HepG2 (cell line): ENCODE measurements around the gene BAIAP2L1. TPM values are rescaled to one million over a fixed set of nuclear protein-coding genes. Genes with fewer than 3 reads are reported as not detected.

Experiments
- ATAC-seq: fragments of 200-7000 bp; cut with Tn5 transposase; 3 replicates; pipeline ENCODE4 v1.9.1; 2020; ENCODE audit warnings: mild to moderate bottlenecking, moderate library complexity
- BruUV-seq: library from RNA; stranded (reverse); fragments of 400-500 nt; replicated peaks from 2 replicates; lab custom pipeline; 2021; lab: Mats Ljungman, UMichigan
- CTCF ChIA-PET: fragments of 300-600 bp; formaldehyde crosslinking; extraction: SDS; loops from one replicate; lab custom pipeline; 2021; ENCODE audit warnings: low total read pairs, inconsistent platforms, low intra/inter-chr PET ratio; lab: Yijun Ruan, JAX
- POLR2A ChIA-PET: fragments of 350-600 bp; sonication (Branson Sonifier 250); formaldehyde crosslinking; loops from one replicate; lab custom pipeline; 2020; ENCODE audit warnings: antibody characterized with exemption, inconsistent platforms; lab: Yijun Ruan, JAX
- DNase-seq: peaks from one replicate; pipeline ENCODE4 v3.0.0-alpha.2; 2015; ENCODE audit warnings: low spot score
- FAIRE-seq: peaks from 3 replicates; lab custom pipeline; 2011; peaks lifted over from hg19 to GRCh38; lab: Jason Lieb, UNC
- H2AFZ ChIP-seq: one replicate; pipeline ENCODE4 v1.6.1; 2011; ENCODE audit warnings: low read length, inconsistent platforms
- H3K27ac ChIP-seq: fragments of 300-600 bp; 3 replicates; pipeline ENCODE4 v1.8.0; 2011; ENCODE audit warnings: mixed run types, mild to moderate bottlenecking, mixed read lengths, low read length, inconsistent platforms; ENCODE audit not compliant: insufficient read depth; ENCODE audit errors: extremely low read length
- H3K27me3 ChIP-seq, 2 experiments: fragments of 200-600 bp in 1 of 2; 2 replicates in 1 of 2; 3 replicates in 1 of 2; pipeline versions ENCODE4 v1.6.0 to v1.8.0; 2011; ENCODE audit warnings: low read length in 2 of 2, mild to moderate bottlenecking in 2 of 2, moderate library complexity in 2 of 2, inconsistent platforms in 1 of 2; ENCODE audit not compliant: insufficient read depth in 2 of 2, control insufficient read depth in 1 of 2
- H3K36me3 ChIP-seq, 2 experiments: fragments of 200-600 bp in 1 of 2; replicated peaks in 1 of 2; 2 replicates in 1 of 2; 3 replicates in 1 of 2; pipeline versions ENCODE4 v1.5.1 to v1.8.0; 2011; ENCODE audit warnings: low read length in 2 of 2, inconsistent platforms in 1 of 2; ENCODE audit not compliant: insufficient read depth in 2 of 2, control insufficient read depth in 1 of 2
- H3K4me1 ChIP-seq: 2 replicates; pipeline ENCODE4 v1.5.1; 2012; ENCODE audit warnings: low read length, inconsistent platforms; ENCODE audit not compliant: insufficient read depth
- H3K4me2 ChIP-seq: 2 replicates; pipeline ENCODE4 v1.6.0; 2011; ENCODE audit warnings: low read depth, low read length, inconsistent platforms
- H3K4me3 ChIP-seq, 3 experiments: fragments of 200-600 bp in 1 of 3; sonication (generic), shearing (Covaris generic) in 1 of 3; replicated peaks in 1 of 3; 2 replicates each; pipeline ENCODE4 v1.5.1; 2011 to 2016; ENCODE audit warnings: low read length in 3 of 3, inconsistent platforms in 2 of 3, low read depth in 2 of 3, mild to moderate bottlenecking in 2 of 3, control low read depth in 1 of 3, mixed read lengths in 1 of 3; ENCODE audit not compliant: insufficient read depth in 1 of 3
- H3K79me2 ChIP-seq: one replicate; pipeline ENCODE4 v1.6.1; 2011; ENCODE audit warnings: low read length, inconsistent platforms; ENCODE audit not compliant: insufficient read depth
- H3K9ac ChIP-seq: 2 replicates; pipeline ENCODE4 v1.6.0; 2011; ENCODE audit warnings: mild to moderate bottlenecking, low read depth, low read length, inconsistent platforms; ENCODE audit not compliant: insufficient read depth
- H3K9me3 ChIP-seq: 2 replicates; pipeline ENCODE4 v1.5.1; 2012; ENCODE audit warnings: mild to moderate bottlenecking, low read length
- H4K20me1 ChIP-seq: 2 replicates; pipeline ENCODE4 v1.6.0; 2011; ENCODE audit warnings: inconsistent platforms, mild to moderate bottlenecking, low read length, moderate library complexity; ENCODE audit not compliant: insufficient read depth
- MAFK ChIP-seq, 2 experiments: IDR thresholded peaks in 1 of 2; conservative IDR thresholded peaks in 1 of 2; 2 replicates each; pipeline ENCODE4 v1.6.1; 2011; ENCODE audit warnings: improper control_type of control experiment in 2 of 2, low read length in 2 of 2
- RBFOX2 ChIP-seq: fragments of 200-400 bp; formaldehyde crosslinking; IDR thresholded peaks from 2 replicates; pipeline ENCODE4 v1.6.1; 2017; ENCODE audit warnings: low read depth, mild to moderate bottlenecking, low read length
- ZFP90 ChIP-seq: sonication (generic); formaldehyde crosslinking; IDR thresholded peaks from 2 replicates; pipeline ENCODE4 v1.8.0; 2022; ENCODE audit warnings: missing genetic modification reagents, mild to moderate bottlenecking, inconsistent platforms, borderline replicate concordance
- ZNF335 ChIP-seq: sonication (generic); formaldehyde crosslinking; IDR thresholded peaks from 2 replicates; pipeline ENCODE4 v1.4.0; 2020; ENCODE audit warnings: missing genetic modification reagents
- WGBS: methylation state at CpG from one replicate; pipeline ENCODE4 v1.1.6; 2017; ENCODE audit warnings: low lambda C conversion rate; 5-methylcytosine and 5-hydroxymethylcytosine counted together
- in situ Hi-C: cut with HindIII; loops from 2 replicates; pipeline ENCODE4 v1.10.0; 2017; ENCODE audit warnings: low pct_unique_long_range_greater_than_20kb; ENCODE audit not compliant: extremely low pct_ligation_motif_present
- intact Hi-C: fragments of 100-400 bp; cut with micrococcal nuclease; formaldehyde crosslinking; loops from one replicate; pipeline ENCODE4 v1.10.0; 2022; ENCODE audit not compliant: unreplicated experiment
- polyA plus RNA-seq, 8 experiments: library from polyadenylated mRNA; depleted of rRNA in 3 of 8; stranded (reverse) in 7 of 8; unstranded in 1 of 8; fragments of >200 nt; fragmentation: Illumina TruSeq in 4 of 8; extraction: Trizol in 4 of 8; gene quantifications; 2 replicates each; pipeline versions ENCODE4 v1.2.1 to v1.2.3, GENCODE V29; 2011 to 2016; ENCODE audit warnings: low read depth in 4 of 8, missing spikeins in 1 of 8, mixed read lengths in 1 of 8; ENCODE audit not compliant: insufficient read depth in 1 of 8
- total RNA-seq, 5 experiments: library from RNA; depleted of rRNA; stranded (reverse); fragments of >200 nt; fragmentation: Illumina TruSeq; extraction: Trizol; gene quantifications; 2 replicates each; pipeline ENCODE4 v1.2.3, GENCODE V29; 2016; ENCODE audit warnings: low read depth in 1 of 5
- TF ChIP-seq, protein P1 (sequence below): sonication (generic); formaldehyde crosslinking; IDR thresholded peaks from 2 replicates; pipeline ENCODE4 v1.9.0; 2021; ENCODE audit warnings: missing genetic modification reagents, mild to moderate bottlenecking, borderline replicate concordance

BAIAP2L1 gene
- total and polyA plus RNA-seq, 2 of the 13 experiments (the other 11 are each of a cell fraction or from before 2014, with no cell fraction given) = 13.0 to 21.5 TPM

DNA sequence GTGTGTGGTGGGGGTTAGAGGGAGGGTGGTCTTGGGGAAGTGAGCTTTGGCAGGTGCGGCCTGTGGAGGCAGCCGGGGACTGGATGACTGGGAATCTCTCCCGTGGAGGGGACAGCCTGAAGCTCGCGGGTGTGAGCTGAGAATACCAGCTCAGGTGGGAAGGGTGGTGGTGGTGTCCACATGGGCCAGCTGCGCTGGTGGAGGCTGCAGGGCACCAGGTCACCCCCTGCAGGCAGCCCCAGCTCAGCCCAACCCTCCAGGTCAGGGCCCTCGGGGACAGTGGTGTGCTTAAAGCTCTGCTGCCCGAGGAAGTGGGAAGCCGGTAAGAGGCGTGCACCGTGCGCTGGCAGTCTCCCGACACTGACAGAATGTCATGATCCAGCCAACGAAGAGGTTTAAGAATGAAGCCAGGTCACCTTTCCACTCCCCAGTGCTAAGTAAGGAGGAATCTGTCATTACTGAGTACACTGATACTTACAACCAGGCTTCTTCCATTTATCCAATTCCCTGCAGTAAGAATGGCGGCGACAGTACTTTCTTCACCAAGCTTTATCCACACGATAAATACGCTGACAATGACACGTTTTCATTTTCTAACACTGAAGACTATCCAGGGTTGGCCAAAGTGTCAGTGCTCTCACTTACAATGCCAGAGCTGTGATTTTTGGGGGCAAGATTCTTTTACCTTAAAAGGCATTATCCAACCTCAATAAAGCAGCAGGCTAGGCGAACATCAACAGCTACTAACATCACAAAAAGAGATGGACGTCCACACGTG lies 99.0 kb downstream of the BAIAP2L1 start:
- ATAC-seq = no peak
- TF ChIP-seq ZNF335 (CRISPR knock-in tag) (no peak), MAFK (conservative IDR thresholded peaks at IDR 0.05 in 1 of 2, IDR thresholded peaks at IDR 0.05 in 1 of 2; ENCODE audit: low read length in 2 of 2) (peak; percentile 44 to 63), RBFOX2 (no peak), ZFP90 (no peak)
- TF ChIP-seq, protein P1, sequence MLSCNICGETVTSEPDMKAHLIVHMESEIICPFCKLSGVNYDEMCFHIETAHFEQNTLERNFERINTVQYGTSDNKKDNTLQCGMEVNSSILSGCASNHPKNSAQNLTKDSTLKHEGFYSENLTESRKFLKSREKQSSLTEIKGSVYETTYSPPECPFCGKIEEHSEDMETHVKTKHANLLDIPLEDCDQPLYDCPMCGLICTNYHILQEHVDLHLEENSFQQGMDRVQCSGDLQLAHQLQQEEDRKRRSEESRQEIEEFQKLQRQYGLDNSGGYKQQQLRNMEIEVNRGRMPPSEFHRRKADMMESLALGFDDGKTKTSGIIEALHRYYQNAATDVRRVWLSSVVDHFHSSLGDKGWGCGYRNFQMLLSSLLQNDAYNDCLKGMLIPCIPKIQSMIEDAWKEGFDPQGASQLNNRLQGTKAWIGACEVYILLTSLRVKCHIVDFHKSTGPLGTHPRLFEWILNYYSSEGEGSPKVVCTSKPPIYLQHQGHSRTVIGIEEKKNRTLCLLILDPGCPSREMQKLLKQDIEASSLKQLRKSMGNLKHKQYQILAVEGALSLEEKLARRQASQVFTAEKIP (CRISPR knock-in tag) = no peak
- TF ChIP-seq, all 625 proteins: peak for 1
- CTCF ChIA-PET = no interaction called here
- Histone ChIP-seq H3K9ac (no peak overlapping the region), H3K36me3 (peaks cover 13 to 27% of the 10 kb centered on the region in 2 experiments), H2AFZ (no peak overlapping the region), H4K20me1 (no peaks in the 10 kb centered on the region), H3K27ac (no peak overlapping the region), H3K9me3 (no peaks in the 10 kb centered on the region), H3K4me3 (no peak overlapping the region), H3K4me1 (peaks cover 13% of the 10 kb centered on the region), H3K79me2 (no peaks in the 10 kb centered on the region), H3K27me3 (no peaks in the 10 kb centered on the region), H3K4me2 (no peak overlapping the region)
- no peak for FAIRE-seq
- in situ Hi-C loops = no loop called here
- DNase-seq = no peak
- POLR2A ChIA-PET = interaction anchor here (0.8 kb wide), 2 partner anchors 100 to 117 kb away, joined by 3 to 6 read pairs; partner anchors contain the start of gene BAIAP2L1
- intact Hi-C loops = no loop called here
- 96% methylated on average over 21 of the region's 22 CpGs for WGBS
- no TSS peak for BruUV-seq
